GM19099 (cell line): ENCODE measurements around the gene SHQ1.

Source experiments
- POLR2A ChIP-seq: IDR thresholded peaks from 3 replicates; pipeline ENCODE4 v1.6.1; 2011; ENCODE audit warnings: low read depth; ENCODE audit not compliant: insufficient read length; ENCODE audit errors: extremely low read depth

Gene SHQ1

DNA sequence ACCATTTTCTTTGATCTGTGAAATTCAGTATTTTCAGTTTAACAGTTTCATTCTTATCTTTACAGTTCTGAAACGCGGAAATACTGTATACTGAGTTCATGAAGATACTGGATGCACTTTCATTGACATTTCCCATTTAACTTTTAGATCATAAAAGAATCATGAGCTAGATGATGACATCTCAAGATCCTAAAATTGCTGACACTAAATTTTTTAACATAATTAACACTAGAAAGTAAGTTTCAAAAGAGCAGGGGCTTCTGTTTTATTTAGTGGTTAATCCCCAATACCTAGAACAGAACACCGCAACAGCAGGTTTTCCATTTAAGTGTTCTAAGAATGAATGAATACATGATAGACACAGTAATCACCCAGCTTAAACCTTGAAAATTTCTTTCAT lies 54.2 kb downstream of the SHQ1 start:
- no peak for TF ChIP-seq POLR2A

GRCh38 chr3:72791161-72791560 lies 57.1 kb downstream of the SHQ1 start:
- TF ChIP-seq POLR2A, result no peak

DNA sequence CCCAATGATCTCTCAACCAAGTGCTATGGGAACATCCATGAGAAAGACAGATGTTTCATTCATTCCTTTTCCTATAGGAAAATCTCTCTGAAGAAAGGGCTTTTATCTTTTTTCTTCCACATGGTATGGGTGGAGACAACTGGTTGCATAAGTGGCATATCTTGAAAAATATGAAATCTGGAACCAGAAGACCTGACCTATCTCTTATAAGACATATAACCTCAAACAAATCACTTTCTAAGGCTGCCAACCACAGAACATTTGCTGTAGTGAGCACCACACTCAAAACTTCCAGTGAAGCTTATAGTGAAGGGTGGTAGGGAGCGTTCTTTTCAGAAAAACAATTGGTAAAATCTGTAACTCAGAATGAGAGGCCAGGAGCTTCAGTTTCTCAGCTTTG lies 58.5 kb downstream of the SHQ1 start:
- no peak for TF ChIP-seq POLR2A

DNA sequence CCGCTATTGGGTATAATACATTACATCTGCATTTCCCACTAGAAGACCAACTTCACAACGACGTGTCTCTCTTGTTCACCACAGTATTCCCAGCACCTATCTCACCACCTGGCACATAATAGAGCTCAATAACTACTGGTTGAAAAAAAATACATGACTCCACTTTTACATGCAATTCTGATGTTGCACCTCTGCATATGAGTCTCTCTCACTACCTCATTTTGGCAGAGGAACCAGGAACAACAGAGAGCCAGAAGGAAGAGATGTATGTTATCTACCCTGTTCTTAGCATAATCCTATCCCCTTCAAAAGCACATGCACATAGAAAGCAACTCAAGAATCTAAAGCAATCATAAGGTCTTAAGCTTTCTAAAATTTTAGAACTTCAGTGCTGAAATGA lies 61.6 kb downstream of the SHQ1 start:
- TF ChIP-seq POLR2A, result no peak

DNA sequence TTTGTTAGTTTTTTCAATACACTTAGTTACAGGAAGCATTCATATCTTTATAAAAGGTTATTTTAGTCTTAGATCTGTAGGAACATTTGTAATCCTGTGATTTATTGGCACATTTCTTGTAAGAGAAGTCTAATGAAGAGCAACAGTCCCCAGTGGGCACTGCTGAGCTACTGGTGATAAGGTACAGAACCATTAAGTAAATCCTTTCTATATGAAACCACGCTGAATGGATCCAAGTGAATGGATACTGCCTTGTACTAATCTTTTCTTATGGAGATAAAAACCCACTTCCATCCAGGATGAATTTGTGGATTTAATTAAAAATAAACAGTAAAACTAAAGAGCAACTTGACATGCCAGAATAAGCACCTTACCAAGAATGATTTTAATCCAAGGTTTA lies 64.0 kb downstream of the SHQ1 start:
- no peak for TF ChIP-seq POLR2A

DNA sequence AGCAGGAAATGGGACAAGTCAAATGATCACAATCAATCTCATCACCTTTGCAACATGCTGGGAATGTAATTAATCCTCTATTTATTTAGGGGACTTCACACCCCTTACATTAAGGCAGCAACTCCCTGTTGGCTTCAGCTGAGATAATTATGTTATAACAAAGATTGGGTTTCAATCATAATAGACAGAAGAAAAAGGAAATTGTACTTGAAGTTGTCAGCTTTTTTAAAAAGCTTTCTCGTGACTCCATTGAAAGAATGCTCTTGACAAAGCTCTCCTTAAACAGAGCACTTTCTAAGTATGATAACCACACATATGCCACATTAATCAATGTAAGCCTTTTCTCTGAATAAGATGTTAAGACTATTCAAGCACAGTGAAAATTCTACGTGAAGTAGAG lies 65.7 kb downstream of the SHQ1 start:
- no peak for TF ChIP-seq POLR2A

DNA sequence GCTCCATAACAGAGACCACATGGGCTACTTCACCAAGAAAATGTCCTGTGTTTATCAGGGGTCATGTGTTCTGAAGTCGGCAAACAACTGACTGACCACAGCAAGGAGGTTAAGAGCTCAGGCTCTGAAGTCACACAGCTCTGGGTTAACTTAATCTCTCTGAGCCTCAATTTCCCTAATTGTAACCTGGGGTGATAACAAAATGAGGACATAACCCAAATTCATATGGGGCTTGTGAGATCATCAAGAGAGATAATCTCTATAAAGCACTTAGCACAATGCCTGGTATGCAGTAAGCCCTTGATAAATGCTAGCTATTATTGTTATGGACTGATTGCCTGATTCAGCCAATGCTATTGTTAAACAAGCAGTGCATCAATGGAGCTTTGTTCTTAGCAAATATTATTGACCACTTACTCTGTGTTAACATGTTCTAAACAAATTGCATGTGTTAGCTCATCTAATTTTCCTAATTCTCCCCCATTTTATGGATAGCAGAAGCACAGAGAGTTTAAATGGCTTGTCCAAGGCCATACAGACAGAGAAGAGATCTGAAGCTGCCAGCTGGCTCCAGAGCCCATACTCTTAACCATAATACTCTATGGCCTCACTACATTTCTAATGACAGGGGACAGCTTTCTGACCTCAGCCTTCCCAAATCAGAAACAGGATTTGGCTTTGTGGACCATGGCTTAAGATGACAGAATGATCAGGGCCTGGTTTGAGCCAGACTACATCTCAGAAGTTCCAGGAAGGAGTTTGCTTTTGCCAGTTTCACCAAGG lies 78.3 kb downstream of the SHQ1 start:
- TF ChIP-seq POLR2A, result no peak

DNA sequence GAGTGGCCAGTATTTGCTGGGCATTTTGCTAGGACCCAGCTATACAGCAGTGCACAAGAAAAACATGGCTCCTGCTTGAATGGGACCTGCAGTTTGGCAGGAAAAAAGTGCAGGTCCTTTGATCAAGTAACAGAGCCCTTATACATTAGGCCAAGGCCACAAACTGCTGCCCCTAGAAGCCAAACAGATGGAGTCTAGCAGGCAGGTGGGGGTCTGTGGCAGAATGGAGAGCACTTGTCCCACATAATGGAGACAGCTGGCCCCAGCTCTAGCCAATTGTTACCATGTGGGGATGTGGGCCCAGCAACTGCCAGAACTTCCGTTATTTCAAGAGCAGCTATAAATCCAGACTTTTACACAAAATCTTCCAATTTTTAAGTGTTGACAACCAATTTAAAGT lies 79.3 kb downstream of the SHQ1 start:
- TF ChIP-seq POLR2A, result no peak

DNA sequence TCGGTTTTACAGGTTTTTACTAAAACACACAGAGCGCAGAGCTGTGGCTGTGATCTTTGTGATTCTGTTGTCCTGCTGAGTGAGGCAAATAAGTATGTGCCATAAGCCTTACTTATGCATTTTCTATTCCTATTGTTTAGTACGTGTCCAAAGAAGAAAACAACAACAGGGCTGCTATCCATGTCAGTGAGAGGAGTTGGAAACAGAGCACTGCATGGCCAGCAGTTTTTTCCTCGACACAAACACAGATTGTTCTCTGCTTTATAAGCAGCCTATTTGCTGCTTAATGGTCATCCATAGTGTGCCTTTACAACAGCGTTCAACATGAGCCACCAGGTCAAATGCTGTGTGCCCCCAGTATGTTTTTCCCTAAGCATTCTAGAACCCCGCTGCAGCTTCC lies 79.8 kb downstream of the SHQ1 start:
- TF ChIP-seq POLR2A, result no peak

GRCh38 chr3:72768006-72768441 lies 80.2 kb downstream of the SHQ1 start:
- no peak for TF ChIP-seq POLR2A

GRCh38 chr3:72766866-72767265 lies 81.4 kb downstream of the SHQ1 start:
- TF ChIP-seq POLR2A, result no peak

GRCh38 chr3:72763751-72764440 lies 84.3 kb downstream of the SHQ1 start:
- no peak for TF ChIP-seq POLR2A

- TF ChIP-seq POLR2A, result no peak
These were observed 86.8 kb downstream of the SHQ1 start for GRCh38 chr3:72761410-72761809.

- no peak for TF ChIP-seq POLR2A
These were observed 88.0 kb downstream of the SHQ1 start for GRCh38 chr3:72760225-72760624.

- TF ChIP-seq POLR2A, result no peak
These were observed 91.3 kb downstream of the SHQ1 start for GRCh38 chr3:72756900-72757299.

DNA sequence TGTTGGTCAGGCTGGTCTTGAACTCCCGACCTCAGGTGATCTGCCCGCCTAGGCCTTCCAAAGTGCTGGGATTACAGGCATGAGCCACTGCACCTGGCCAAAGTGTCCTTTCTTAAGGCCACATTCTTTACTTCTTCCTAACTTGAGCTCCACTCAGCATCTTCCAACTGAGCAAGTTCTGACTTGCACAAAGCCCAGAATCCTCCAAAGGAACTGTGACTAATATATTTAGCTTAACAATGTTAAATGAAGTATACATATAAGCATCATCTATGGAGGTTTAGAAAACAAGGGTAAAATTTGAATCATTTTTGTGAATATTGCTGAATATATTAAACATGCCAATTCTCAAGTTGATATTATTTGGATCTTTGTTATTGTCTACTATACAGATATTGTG lies 93.7 kb downstream of the SHQ1 start:
- no peak for TF ChIP-seq POLR2A
